ENCODE measurements around the gene MALAT1.

The MALAT1 gene

DNA sequence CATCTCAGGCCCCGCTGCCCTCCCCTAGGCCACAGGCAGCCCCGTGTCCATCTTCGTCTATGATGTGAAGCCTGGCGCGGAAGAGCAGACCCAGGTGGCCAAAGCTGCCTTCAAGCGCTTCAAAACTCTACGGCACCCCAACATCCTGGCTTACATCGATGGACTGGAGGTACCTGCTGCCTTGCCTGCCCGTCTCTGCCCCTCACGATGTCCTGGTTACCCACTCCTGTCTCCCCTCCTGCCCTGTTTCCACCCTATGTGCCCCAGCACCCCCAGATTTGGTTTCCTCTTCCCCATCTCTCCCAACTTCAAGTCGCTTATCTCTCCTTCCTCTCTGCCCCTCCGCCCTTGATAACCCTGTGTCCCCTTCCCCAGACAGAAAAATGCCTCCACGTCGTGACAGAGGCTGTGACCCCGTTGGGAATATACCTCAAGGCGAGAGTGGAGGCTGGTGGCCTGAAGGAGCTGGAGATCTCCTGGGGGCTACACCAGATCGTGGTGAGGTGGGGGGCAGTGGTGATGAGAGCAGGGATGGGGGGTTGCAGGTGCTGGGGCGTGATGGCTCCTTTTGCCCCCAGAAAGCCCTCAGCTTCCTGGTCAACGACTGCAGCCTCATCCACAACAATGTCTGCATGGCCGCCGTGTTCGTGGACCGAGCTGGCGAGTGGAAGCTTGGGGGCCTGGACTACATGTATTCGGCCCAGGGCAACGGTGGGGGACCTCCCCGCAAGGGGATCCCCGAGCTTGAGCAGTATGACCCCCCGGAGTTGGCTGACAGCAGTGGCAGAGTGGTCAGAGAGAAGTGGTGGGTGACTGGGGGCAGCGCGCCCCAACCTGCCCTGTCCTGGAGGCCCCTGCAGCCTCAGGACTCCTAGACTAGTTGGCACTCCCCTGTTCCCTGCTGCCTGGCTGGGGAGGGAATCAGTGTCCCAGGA is 27.0 kb downstream of the MALAT1 start:
- no peak for DNase-seq
- no peak for TF ChIP-seq GATA1 (IDR thresholded peaks at IDR 0.05; ENCODE audit: low read depth, low read length)
- no peak for TF ChIP-seq POLR2A (IDR thresholded peaks at IDR 0.05; ENCODE audit: low read length)

DNA sequence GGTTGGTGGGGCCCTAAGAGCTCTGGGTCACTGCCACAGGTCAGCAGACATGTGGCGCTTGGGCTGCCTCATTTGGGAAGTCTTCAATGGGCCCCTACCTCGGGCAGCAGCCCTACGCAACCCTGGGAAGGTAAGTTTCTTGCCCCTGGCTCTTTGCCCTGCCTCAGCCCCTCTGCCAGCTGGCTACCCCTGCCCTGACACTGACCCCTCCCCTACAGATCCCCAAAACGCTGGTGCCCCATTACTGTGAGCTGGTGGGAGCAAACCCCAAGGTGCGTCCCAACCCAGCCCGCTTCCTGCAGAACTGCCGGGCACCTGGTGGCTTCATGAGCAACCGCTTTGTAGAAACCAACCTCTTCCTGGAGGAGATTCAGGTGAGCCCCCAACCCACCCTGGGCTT is 27.9 kb downstream of the MALAT1 start:
- DNase-seq = no peak
- TF ChIP-seq GATA1 (IDR thresholded peaks at IDR 0.05; ENCODE audit: low read depth, low read length) = no peak
- no peak for TF ChIP-seq POLR2A (IDR thresholded peaks at IDR 0.05; ENCODE audit: low read length)

DNA sequence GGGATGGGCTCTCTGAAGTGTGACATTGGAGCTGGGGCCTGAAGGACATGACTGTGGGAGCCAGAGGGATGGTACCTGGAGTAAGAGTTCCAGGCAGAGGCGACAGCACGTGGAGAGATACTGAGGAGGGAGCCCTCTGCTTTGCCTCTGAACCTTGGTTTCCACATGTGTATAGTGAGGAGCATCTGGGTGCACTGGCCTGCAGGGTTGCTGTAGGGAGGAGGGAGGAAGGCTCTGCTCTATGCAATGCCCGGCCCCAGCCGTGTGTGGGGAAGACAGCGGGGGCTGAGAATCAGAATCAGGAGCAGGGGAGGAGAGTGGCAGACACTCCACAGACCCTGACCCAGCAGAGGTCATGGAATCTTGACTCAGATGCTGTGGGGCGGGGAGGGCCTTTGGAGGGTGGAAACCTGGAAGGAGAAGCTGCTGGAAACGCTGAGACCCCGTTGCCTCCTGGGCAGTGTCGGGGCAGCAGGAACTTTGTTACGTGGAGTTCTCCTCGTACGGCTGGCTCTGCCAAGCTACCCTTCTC is 30.0 kb downstream of the MALAT1 start:
- TF ChIP-seq GATA1 (IDR thresholded peaks at IDR 0.05; ENCODE audit: low read depth, low read length) (no peak), POLR2A (IDR thresholded peaks at IDR 0.05; ENCODE audit: low read length) (no peak)
- no peak for DNase-seq

GRCh38 chr11:65529475-65530156 is 30.8 kb downstream of the MALAT1 start:
- no peak for DNase-seq
- no peak for TF ChIP-seq GATA1 (IDR thresholded peaks at IDR 0.05; ENCODE audit: low read depth, low read length)

DNA sequence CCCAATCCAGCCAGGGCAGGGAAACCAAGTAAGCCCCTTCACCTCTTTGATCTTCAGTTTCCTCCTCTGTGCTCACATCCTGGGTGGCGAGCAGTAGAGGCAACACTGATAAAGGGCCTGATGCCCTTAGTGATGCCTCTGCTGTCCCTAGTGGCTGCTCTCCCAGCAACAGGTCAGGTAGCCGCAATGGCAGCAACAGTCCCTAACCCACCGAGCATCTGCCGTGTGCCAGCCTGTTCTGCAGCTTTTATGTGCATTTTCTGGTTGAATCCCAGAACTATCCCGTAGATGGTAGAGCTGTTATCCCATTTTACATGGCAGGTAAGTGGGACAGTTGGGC is 31.3 kb downstream of the MALAT1 start:
- no peak for TF ChIP-seq GATA1 (IDR thresholded peaks at IDR 0.05; ENCODE audit: low read depth, low read length)
- DNase-seq = peak; percentile 34 to 45

- TF ChIP-seq POLR2A (IDR thresholded peaks at IDR 0.05; ENCODE audit: low read length) (no peak), GATA1 (IDR thresholded peaks at IDR 0.05; ENCODE audit: low read depth, low read length) (no peak)
- DNase-seq = no peak
Measured at GRCh38 chr11:65532388-65533064, 33.7 kb downstream of the MALAT1 start.

- no peak for TF ChIP-seq GATA1 (IDR thresholded peaks at IDR 0.05; ENCODE audit: low read depth, low read length)
- TF ChIP-seq POLR2A (IDR thresholded peaks at IDR 0.05; ENCODE audit: low read length) = no peak
- DNase-seq = no peak
Measured at GRCh38 chr11:65535102-65535501, 36.3 kb downstream of the MALAT1 start.

DNA sequence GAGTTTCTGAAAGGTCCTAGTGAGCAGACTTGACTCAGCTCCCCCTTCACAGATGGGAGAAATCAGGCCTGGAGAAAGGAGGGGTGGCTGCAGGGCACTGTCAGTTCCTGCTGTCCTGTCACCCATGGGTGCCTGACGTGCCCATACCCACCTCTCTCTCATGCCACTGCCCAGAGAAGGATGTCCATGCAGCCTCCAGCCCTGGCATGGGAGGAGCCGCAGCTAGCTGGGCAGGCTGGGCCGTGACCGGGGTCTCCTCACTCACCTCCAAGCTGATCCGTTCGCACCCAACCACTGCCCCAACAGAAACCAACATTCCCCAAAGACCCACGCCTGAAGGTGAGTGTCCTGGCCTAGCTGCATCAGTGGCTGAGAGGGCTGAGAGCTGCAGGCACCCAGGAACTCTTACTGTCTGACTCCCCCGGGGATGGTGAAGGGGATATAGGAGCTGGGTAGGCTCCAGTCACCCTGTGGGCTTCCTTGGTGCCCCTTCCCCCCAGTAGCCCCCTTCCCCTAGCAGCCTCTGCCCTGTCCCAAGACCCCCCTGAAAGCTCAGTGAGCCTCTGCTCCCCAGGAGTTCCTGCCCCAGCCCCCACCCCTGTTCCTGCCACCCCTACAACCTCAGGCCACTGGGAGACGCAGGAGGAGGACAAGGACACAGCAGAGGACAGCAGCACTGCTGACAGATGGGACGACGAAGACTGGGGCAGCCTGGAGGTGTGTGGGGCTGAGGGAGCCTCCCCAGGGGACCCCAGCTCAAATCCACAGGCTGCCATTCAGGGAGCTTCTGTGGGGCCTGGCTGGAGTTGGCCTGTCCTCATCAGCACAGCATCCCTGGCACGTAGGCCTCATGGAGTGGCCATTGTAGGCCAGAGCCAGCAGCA is 37.8 kb downstream of the MALAT1 start:
- TF ChIP-seq POLR2A (IDR thresholded peaks at IDR 0.05; ENCODE audit: low read length) (no peak), GATA1 (IDR thresholded peaks at IDR 0.05; ENCODE audit: low read depth, low read length) (no peak)
- no peak for DNase-seq

GRCh38 chr11:65537296-65537597 is 38.4 kb downstream of the MALAT1 start:
- no peak for TF ChIP-seq POLR2A (IDR thresholded peaks at IDR 0.05; ENCODE audit: low read length)
- no peak for TF ChIP-seq GATA1 (IDR thresholded peaks at IDR 0.05; ENCODE audit: low read depth, low read length)
- DNase-seq = no peak

DNA sequence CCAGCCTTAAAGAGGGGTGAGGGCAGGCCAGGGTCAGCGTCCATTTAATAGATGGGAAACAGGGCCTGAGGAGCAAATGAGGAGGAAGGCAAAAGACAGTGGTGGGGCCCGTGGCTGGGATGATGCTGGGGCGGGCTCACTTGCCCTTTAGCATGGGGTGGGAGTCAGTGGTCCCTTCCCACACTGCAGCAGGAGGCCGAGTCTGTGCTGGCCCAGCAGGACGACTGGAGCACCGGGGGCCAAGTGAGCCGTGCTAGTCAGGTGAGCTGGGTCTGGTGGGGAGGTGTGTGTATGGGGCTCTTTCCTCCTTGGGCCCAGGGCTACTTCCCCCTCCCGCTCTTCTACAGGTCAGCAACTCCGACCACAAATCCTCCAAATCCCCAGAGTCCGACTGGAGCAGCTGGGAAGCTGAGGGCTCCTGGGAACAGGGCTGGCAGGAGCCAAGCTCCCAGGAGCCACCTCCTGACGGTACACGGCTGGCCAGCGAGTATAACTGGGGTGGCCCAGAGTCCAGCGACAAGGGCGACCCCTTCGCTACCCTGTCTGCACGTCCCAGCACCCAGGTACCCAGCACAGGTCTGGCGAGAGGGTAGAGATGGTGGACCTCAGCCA is 38.9 kb downstream of the MALAT1 start:
- TF ChIP-seq GATA1 (IDR thresholded peaks at IDR 0.05; ENCODE audit: low read depth, low read length) (no peak), POLR2A (IDR thresholded peaks at IDR 0.05; ENCODE audit: low read length) (no peak)
- no peak for DNase-seq

GRCh38 chr11:65538232-65538914 is 39.5 kb downstream of the MALAT1 start:
- no peak for DNase-seq
- TF ChIP-seq POLR2A (IDR thresholded peaks at IDR 0.05; ENCODE audit: low read length) (no peak), GATA1 (IDR thresholded peaks at IDR 0.05; ENCODE audit: low read depth, low read length) (no peak)

- TF ChIP-seq POLR2A (IDR thresholded peaks at IDR 0.05; ENCODE audit: low read length) (no peak), GATA1 (IDR thresholded peaks at IDR 0.05; ENCODE audit: low read depth, low read length) (no peak)
- no peak for DNase-seq
Measured at GRCh38 chr11:65538915-65539743, 40.3 kb downstream of the MALAT1 start.

Data from erythroblast (primary cell).